Panc1 (cell line): ENCODE data around the gene TM2D1. TPM values are rescaled to one million over a fixed set of nuclear protein-coding genes. Genes with fewer than 3 reads are reported as not detected.

Source experiments
- ATAC-seq: fragments of 200-7000 bp; cut with Tn5 transposase; 2 replicates; pipeline ENCODE4 v1.9.1; 2020; ENCODE audit warnings: mild to moderate bottlenecking, moderate library complexity
- BruUV-seq: library from RNA; stranded (reverse); fragments of 400-500 nt; replicated peaks from 2 replicates; lab custom pipeline; 2021; lab: Mats Ljungman, UMichigan
- CTCF ChIA-PET: fragments of 300-600 bp; sonication (Branson Sonifier 250); formaldehyde crosslinking; loops from one replicate; lab custom pipeline; 2022; ENCODE audit warnings: antibody characterized with exemption; lab: Charles Lee
- POLR2A ChIA-PET: fragments of 300-600 bp; sonication (Branson Sonifier 250); formaldehyde crosslinking; loops from one replicate; lab custom pipeline; 2022; ENCODE audit warnings: antibody characterized with exemption; lab: Charles Lee
- DNase-seq: peaks from one replicate; pipeline ENCODE4 v3.0.0-alpha.2; 2010; ENCODE audit warnings: low read depth, low spot score
- H3K27ac ChIP-seq: 2 replicates; pipeline ENCODE4 v1.5.1; 2011; ENCODE audit warnings: mild to moderate bottlenecking, low read length, inconsistent platforms
- H3K27me3 ChIP-seq: fragments of 200-500 bp; sonication (Bioruptor generic); 2 replicates; pipeline ENCODE4 v1.6.0; 2014; ENCODE audit warnings: low read length, inconsistent platforms; ENCODE audit not compliant: control insufficient read depth, insufficient read depth
- H3K36me3 ChIP-seq: fragments of 200-500 bp; sonication (Bioruptor generic); 2 replicates; pipeline ENCODE4 v1.5.1; 2014; ENCODE audit warnings: inconsistent platforms, mild to moderate bottlenecking, low read length, moderate library complexity; ENCODE audit not compliant: control insufficient read depth, insufficient read depth
- H3K4me1 ChIP-seq: 2 replicates; pipeline ENCODE4 v1.5.1; 2011; ENCODE audit warnings: inconsistent platforms, mild to moderate bottlenecking, low read length, moderate library complexity; ENCODE audit not compliant: control insufficient read depth, insufficient read depth
- H3K4me3 ChIP-seq, 2 experiments: 2 replicates each; pipeline ENCODE4 v1.5.1; 2011 to 2012; ENCODE audit warnings: low read depth in 2 of 2, low read length in 2 of 2, mild to moderate bottlenecking in 2 of 2, inconsistent platforms in 1 of 2, moderate library complexity in 1 of 2
- H3K9me3 ChIP-seq: fragments of 200-500 bp; sonication (Bioruptor generic); 2 replicates; pipeline ENCODE4 v1.5.1; 2014; ENCODE audit warnings: low read depth, mild to moderate bottlenecking, inconsistent platforms, low read length, moderate library complexity; ENCODE audit not compliant: control insufficient read depth, insufficient read depth
- POLR2AphosphoS5 ChIP-seq: IDR thresholded peaks from 2 replicates; pipeline ENCODE4 v1.6.1; 2012; ENCODE audit warnings: mild to moderate bottlenecking, low read depth, low read length, moderate library complexity
- SIN3A ChIP-seq: IDR thresholded peaks from 2 replicates; pipeline ENCODE4 v1.6.1; 2012; ENCODE audit warnings: low read depth, mild to moderate bottlenecking, low read length, moderate library complexity, borderline replicate concordance; ENCODE audit not compliant: insufficient read depth
- TCF7L2 ChIP-seq: IDR thresholded peaks from 2 replicates; pipeline ENCODE4 v1.6.1; 2011; ENCODE audit warnings: mild to moderate bottlenecking, low read depth, low read length, inconsistent platforms
- in situ Hi-C: cut with HindIII; loops from 2 replicates; pipeline ENCODE4 v1.10.0; 2016; ENCODE audit warnings: low sequenced_read_pairs, low pct_unique_long_range_greater_than_20kb
- intact Hi-C: fragments of 100-400 bp; cut with micrococcal nuclease; formaldehyde crosslinking; loops from one replicate; pipeline ENCODE4 v1.10.0; 2022; ENCODE audit not compliant: unreplicated experiment
- total RNA-seq: library from RNA; stranded (reverse); gene quantifications from one replicate; pipeline ENCODE4 v1.2.1, GENCODE V29; 2021; ENCODE audit not compliant: unreplicated experiment
- TF ChIP-seq, protein P1 (sequence below), 2 experiments: IDR thresholded peaks; 2 replicates each; pipeline ENCODE4 v1.6.1; 2011 to 2012; ENCODE audit warnings: low read depth in 2 of 2, control low read depth in 1 of 2, low read length in 1 of 2, mild to moderate bottlenecking in 1 of 2, moderate library complexity in 1 of 2; ENCODE audit not compliant: insufficient read depth in 1 of 2
- TF ChIP-seq, protein P2 (sequence below): fragments of 450-650 bp; IDR thresholded peaks from 2 replicates; pipeline ENCODE4 v1.5.1; 2017; ENCODE audit warnings: mild to moderate bottlenecking

The TM2D1 gene
- total RNA-seq, 1 experiment from 2014 or later, result 43.2 TPM

DNA sequence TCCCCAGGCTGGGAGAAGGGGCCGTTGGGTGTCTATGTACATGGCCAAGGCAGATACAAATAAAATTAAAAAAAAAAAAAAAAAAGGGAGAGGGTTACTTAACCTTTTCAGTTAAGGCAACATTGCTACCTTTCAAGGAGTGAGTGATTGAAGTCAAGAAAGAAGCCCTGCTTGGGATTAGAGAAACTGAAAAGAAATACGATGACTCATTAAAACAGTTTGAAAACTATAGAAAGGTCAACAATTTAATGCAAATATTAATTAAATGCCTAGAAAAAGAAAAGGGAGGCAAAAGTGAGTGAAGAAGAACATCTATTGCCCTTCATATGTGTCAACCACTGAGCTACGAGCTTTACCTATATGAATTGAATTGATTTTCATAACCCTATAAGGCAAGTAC, 69.5 kb downstream of the TM2D1 start:
- Histone ChIP-seq H3K4me3 (no peak overlapping the region), H3K4me1 (no peaks in the 10 kb centered on the region), H3K27ac (no peak overlapping the region), H3K27me3 (no peaks in the 10 kb centered on the region), H3K9me3 (no peaks in the 10 kb centered on the region), H3K36me3 (no peaks in the 10 kb centered on the region)
- ATAC-seq (no peak), DNase-seq (no peak)
- intact Hi-C loops, result no loop called here
- POLR2A ChIA-PET, result no interaction called here
- TF ChIP-seq SIN3A, result no peak
- no peak for TF ChIP-seq TCF7L2
- TF ChIP-seq, protein P1, sequence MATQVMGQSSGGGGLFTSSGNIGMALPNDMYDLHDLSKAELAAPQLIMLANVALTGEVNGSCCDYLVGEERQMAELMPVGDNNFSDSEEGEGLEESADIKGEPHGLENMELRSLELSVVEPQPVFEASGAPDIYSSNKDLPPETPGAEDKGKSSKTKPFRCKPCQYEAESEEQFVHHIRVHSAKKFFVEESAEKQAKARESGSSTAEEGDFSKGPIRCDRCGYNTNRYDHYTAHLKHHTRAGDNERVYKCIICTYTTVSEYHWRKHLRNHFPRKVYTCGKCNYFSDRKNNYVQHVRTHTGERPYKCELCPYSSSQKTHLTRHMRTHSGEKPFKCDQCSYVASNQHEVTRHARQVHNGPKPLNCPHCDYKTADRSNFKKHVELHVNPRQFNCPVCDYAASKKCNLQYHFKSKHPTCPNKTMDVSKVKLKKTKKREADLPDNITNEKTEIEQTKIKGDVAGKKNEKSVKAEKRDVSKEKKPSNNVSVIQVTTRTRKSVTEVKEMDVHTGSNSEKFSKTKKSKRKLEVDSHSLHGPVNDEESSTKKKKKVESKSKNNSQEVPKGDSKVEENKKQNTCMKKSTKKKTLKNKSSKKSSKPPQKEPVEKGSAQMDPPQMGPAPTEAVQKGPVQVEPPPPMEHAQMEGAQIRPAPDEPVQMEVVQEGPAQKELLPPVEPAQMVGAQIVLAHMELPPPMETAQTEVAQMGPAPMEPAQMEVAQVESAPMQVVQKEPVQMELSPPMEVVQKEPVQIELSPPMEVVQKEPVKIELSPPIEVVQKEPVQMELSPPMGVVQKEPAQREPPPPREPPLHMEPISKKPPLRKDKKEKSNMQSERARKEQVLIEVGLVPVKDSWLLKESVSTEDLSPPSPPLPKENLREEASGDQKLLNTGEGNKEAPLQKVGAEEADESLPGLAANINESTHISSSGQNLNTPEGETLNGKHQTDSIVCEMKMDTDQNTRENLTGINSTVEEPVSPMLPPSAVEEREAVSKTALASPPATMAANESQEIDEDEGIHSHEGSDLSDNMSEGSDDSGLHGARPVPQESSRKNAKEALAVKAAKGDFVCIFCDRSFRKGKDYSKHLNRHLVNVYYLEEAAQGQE (IDR thresholded peaks at IDR 0.05; ENCODE audit: insufficient read depth in 1 of 2, low read depth in 2 of 2, low read length in 1 of 2), result no peak
- TF ChIP-seq, protein P2, sequence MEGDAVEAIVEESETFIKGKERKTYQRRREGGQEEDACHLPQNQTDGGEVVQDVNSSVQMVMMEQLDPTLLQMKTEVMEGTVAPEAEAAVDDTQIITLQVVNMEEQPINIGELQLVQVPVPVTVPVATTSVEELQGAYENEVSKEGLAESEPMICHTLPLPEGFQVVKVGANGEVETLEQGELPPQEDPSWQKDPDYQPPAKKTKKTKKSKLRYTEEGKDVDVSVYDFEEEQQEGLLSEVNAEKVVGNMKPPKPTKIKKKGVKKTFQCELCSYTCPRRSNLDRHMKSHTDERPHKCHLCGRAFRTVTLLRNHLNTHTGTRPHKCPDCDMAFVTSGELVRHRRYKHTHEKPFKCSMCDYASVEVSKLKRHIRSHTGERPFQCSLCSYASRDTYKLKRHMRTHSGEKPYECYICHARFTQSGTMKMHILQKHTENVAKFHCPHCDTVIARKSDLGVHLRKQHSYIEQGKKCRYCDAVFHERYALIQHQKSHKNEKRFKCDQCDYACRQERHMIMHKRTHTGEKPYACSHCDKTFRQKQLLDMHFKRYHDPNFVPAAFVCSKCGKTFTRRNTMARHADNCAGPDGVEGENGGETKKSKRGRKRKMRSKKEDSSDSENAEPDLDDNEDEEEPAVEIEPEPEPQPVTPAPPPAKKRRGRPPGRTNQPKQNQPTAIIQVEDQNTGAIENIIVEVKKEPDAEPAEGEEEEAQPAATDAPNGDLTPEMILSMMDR, result no peak
- TF ChIP-seq POLR2AphosphoS5, result no peak
- no TSS peak for BruUV-seq
- CTCF ChIA-PET, result no interaction called here
- in situ Hi-C loops, result no loop called here

DNA sequence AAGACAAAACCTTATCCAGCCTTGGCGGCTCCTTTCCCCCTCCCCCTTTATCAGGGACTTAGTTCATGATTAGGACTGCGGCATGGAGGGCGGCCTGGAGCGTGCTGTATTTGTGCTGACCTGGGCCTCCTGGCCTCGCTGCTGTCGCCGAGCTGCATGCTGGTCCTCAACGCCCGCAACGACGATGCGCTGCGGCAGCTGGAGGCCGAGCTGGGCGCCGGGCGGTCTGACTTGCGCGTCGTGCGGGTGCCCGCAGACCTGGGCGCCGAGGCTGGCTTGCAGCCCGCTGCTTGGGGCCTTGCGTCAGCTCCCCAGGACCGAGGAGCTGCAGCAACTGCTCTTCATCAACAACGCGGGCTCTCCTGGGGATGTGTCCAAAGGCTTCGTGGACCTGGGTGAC, 70.9 kb downstream of the TM2D1 start:
- no peak for TF ChIP-seq TCF7L2
- TF ChIP-seq, protein P1 (IDR thresholded peaks at IDR 0.05; ENCODE audit: insufficient read depth in 1 of 2, low read depth in 2 of 2, low read length in 1 of 2), result no peak
- TF ChIP-seq, protein P2, result no peak
- no peak for TF ChIP-seq SIN3A
- no peak for TF ChIP-seq POLR2AphosphoS5
- intact Hi-C loops, result no loop called here
- in situ Hi-C loops, result no loop called here
- CTCF ChIA-PET, result no interaction called here
- BruUV-seq, result no TSS peak
- ATAC-seq, result no peak
- H3K4me3 ChIP-seq, result no peak overlapping the region
- H3K9me3 ChIP-seq, result no peaks in the 10 kb centered on the region
- no peaks in the 10 kb centered on the region for H3K36me3 ChIP-seq
- no peaks in the 10 kb centered on the region for H3K4me1 ChIP-seq
- POLR2A ChIA-PET, result no interaction called here
- no peaks in the 10 kb centered on the region for H3K27me3 ChIP-seq
- no peak overlapping the region for H3K27ac ChIP-seq
- no peak for DNase-seq
